ENCODE data around the gene RABGEF1.
"Not testable (repeated sequence)": the region's sequence is repeated elsewhere in the genome, so short reads cannot be mapped to it uniquely, and the experiment has no call there.

RABGEF1 gene

DNA sequence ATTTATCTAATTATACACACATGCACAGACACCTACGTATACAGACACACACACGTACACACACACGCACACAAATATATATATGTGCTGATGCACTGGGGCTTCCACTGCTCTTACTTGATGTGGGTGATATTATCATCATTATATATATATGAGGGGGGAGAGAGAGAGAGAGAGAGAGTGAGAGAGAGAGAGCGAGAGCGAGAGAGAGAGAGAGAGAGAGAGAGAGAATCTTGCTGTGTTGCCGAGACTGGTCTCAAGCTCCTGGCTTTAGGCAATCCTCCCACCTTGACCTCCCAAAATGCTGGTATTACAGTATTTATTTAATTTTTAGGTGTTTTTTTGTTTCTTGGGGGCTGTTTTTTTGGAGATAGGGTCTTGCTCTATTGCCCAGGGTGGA, 3.6 kb upstream of the RABGEF1 start:
- no peak for DNase-seq

DNA sequence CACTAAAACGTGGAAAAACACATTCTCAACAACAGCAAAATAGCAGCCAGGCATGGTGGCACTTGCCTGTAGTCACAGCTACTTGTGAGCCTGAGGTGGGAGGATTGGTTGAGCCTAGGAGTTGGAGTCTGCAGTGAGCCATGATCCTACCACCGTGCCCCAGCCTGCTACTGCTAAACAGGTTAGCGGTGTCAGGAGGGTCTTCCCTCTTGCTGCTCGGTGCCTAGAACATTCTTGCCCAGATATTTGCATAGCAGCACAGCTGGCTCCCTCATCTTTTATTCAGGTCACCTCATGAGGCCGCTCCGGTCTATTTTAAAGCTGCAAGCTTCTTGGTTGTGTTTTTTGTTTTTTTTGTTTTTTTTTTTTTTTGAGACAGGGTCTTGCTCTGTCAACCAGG, 2.9 kb upstream of the RABGEF1 start:
- no peak for DNase-seq

DNA sequence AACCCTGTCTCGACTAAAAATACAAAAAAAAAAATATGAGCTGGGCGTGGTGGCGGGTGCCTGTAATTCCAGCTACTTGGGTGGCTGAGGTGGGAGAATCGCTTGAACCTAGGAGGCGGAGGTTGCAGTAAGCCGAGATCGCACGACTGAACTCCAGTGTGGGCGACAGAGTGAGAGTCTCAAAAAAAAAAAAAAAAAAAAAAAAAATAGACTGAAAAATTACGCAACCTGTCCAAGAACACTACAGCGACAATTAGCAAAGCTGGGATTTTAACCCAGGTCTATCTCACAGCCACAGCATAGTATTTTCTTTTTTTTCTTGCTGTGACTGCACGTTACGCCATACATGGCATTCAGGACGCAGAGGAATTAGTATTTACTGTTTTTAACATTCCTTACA, 1.1 kb upstream of the RABGEF1 start:
- no peak for DNase-seq

DNA sequence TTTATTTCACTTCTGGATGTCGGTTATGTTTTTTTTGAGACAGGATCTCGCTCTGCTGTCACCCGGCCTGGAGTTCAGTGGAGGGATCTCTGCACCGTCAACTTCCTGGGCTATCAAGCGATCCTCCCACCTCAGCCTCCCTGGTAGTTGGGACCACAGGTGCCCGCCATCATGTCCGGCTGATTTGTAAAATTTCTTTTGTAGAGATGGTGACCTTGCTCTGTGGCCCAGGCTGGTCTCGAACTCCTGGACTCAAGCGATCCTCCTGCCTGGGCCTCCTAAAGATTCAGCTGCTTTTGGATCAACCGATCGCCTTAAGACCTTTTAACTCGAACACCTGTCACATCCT, 606 bp upstream of the RABGEF1 start:
- DNase-seq: no peak

DNA sequence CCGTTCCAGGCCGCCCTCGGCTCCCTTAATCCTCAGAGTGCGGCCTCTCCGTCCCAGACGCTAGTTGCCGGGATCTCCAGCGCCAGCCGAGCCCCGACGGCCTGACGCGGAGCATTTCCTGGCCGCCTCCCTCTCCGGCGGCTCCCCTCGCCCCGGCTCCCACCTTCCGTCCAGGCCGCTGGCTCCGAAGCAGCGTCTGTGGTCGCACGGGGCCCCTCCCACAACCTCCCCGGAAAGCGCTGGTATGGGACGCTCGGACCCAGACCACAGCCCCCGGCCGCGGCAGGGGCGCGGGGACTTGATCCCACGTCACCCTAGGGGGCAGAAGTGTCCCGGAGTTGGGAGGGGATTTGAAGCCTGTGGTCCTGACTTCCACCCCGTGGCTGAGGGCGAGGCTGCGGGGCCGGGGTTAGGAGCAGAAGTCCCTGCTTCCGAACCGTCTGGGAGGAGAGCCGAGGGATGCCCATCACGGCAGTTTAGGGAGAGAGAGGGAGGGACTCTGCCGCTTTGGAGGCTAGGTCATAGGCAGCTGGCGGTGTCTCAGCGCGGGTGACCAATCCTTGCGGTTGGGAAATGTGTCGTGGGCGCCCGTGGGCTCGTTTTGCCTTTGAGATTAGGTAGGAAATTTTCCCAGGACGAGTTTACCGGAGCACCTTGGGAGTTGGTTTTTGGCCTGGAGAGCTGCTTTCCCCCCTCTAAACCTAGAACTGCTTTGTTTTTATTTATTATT, 612 bp downstream of the RABGEF1 start:
- DNase-seq: not testable (repeated sequence)

DNA sequence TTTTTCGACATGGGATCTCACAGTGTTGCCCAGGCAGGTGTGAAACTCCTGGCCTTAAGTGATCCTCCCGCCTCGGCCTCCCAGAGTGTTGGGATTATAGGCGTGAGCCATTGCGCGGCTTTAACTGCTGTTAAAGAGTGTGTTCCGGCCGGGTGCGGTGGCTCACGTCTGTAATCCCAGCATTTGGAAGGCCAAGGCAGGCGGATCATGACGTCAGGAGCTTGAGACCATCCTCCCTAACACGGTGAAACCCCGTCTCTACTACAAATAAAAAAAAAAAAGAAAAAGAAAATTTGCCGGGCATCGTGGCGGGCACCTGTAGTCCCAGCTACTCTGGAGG, 1.1 kb downstream of the RABGEF1 start:
- DNase-seq: no peak

DNA sequence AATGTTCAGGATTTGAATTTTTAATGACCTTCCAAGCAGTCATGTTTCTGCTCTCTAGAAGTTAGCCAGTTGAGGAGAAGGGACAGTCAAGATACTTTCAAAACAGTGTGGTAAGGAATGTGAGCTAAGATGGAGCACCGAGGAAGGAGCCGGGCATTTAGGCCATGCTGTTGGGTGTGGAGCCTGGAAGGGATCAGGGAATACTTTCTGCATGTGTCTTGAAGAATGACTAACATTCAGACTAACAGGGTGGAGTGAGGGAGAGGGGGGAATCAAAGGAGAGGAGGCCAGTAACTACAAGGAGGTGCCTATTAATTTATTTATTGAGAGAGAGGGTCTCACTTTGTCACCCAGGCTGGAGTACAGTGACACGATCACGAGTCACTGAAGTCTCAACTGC, 1.8 kb downstream of the RABGEF1 start:
- DNase-seq: not testable (repeated sequence)

DNA sequence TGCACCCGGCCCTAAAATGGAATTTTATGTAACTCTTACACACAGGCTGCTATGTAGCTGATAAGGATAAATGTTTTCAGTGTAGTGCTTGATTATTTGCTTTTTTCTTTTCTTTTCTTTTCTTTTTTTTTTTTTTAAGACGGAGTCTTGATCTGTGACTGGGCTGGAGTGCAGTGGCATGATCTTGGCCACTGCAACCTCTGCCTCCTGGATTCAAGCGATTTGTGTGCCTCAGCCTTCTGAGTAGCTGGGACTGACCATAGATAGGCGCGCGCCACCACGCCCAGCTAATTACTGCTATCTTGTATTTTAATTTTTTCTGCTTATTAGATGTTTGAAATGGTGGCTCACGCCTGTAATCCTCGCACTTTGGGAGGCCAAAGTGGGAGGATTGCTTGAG, 3.4 kb downstream of the RABGEF1 start:
- no peak for DNase-seq

DNA sequence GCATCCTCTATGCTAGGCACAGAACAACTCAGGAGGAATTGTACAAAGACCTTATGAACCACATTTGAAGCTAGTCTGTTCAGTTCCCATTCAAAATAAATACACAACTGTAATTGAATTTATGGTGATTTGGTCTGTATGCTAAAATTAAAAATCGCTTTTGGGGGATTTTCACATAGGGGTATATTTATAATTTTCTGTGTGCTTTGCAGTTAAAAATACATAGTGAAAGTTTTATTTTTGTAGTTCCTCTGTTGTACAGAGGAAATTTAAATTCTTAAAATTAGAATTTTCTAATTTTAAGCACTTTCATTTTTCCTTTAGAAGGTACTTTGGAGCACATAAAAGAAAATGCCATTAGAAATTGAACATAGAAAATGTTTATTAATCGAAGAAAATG, 6.9 kb downstream of the RABGEF1 start:
- no peak for DNase-seq

DNA sequence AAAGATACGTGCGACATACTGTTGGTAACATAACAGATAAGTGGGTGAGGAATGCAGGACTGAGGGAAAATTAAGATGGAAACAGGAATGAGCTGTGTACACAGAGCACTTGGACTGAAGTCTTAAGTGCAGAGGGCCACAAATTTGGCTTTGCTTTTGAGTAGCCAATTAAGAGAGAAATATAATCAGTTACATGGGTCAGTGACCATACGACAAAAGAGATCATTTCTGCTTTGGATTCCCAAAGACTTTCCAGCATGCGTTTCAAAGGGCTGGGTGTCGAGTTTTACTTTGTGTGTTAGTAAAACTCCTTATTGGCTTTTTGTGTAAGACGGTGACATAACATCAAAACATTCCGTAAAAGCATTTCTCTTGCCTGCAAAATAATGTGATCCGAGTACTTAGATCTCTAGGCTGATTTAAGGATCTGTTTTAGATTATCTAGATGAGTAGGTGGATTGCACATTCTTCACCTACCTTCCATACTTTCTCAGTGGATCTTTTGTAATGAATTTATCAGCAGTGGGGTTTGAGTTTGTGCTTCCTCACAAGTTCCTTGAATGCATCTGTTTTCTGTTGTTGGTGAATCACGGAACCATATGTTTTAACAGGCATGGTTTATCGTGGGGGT, 7.5 kb downstream of the RABGEF1 start:
- no peak for DNase-seq

DNA sequence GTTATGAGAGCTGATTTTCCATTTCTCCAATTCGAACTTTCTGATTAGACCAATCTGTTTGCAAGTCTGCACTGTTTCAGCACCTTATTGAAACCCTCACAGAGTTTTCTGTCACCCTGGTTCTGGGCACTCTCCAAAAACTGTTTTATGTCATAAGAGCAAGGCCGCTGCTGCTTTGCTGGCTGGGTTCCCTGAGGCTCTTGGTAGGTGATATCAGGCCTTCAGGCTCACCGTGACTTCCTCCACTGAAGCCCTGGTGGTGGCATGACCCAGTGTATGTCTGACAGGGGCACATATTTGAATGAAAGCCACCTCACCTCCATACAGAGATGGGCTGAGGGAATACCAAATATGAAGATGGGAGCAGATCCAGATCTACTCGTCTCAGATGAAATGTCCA, 8.3 kb downstream of the RABGEF1 start:
- DNase-seq: no peak

DNA sequence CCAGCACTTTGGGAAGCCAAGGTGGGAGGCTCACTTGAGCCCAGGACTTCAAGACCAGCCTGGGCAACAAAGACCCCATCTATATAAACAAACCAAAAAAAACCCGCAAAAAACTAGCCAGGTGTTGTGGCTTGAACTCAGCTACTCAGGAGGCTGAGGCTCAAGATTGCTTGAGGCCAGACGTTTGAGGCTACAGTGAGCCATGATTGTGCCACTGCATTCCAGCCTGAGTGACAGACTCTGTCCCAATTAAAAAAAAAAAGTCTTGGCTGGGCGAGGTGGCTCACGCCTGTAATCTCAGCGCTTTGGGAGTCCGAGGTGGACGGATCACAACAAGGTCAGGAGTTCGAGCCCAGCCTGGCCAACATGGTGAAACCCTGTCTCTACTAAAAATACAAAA, 11.4 kb downstream of the RABGEF1 start:
- DNase-seq: no peak

DNA sequence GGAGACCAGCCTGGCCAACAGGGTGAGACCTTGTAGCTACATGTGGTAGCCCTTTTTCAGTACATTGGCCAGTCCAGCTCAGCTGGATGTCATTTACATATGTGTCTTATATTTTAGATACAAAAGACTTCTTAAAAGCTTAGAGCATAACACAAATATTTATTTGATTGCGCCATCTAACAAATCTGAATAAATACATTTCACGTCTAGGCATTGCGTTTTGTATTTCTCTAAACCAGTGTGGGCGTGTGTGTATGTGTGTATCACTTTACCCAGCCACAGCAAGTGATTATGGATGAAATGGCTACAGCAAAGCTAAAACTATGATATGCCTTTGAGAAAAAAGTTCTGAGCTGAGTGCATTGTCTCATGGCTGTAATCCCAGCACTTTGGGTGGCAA, 14.0 kb downstream of the RABGEF1 start:
- no peak for DNase-seq

DNA sequence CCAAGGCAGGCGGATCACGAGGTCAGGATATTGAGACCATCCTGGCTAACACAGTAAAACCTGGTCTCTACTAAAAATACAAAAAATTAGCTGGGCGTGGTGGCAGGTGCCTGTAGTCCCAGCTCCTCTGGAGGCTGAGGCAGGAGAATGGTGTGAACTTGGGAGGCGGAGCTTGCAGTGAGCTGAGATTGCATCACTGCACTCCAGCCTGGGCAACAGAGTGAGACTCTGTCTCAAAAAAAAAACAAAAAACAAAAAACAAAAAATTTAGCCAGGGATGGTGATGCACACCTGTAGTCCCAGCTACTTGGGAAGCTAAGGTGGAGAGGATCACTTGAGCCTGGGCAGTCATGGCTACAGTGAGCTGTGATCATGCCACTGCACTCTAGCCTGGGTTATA, 14.5 kb downstream of the RABGEF1 start:
- not testable (repeated sequence) for DNase-seq

DNA sequence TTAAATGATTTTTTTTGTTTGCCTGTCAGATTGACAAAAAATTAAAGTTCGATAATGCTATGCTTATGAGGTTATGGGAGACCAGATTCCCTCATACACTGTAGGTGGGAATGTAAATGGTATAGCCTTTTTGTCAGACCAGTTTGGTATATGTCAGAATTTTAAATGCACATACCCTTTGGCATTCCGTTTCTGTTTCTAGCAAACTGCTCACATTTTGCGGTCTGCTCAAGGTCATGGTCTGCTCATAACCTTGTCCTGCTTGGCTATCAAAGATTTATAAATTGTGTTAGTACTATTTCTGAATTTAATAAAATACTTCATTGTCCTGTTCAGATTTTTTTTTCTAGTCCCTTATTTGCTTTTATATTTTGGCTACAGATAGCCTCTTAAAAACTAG, 15.7 kb downstream of the RABGEF1 start:
- DNase-seq: not testable (repeated sequence)

DNA sequence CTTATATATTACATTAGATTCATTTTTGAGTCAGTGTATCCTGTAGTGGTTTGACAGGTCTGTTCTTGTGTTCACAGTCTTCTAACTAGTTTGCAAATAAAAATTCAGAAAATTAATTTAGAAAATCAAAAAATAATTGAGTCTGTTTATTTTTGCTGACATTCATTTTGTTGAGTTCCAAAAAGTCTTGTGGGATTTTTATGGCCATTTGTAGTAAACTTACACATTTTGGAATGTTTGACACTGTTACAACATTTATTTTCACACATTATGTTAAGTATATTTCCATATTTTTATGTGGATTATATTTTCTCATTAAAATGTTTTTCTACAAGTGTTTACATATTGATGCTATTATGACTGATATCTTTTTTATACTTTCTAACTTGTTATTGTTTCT, 16.4 kb downstream of the RABGEF1 start:
- DNase-seq: no peak

DNA sequence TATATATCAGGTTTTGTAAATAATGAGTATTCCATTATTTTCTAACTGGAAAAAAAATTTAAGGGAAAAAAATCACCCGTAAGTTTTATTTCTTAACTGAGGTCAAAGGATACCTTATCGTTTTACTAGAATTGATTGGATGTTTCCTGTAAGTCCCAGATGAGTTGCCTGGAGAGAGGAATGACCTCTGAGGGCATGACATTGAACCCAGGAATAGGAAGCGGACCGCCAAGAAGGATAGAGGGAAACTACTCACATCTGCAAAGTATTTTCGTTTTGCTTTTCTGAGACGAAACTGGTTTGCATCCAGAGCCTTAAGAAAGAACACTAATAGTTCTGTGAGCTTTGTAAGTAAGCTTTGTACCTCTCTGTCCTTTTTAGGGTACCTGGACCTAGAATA, 17.4 kb downstream of the RABGEF1 start:
- DNase-seq: no peak

DNA sequence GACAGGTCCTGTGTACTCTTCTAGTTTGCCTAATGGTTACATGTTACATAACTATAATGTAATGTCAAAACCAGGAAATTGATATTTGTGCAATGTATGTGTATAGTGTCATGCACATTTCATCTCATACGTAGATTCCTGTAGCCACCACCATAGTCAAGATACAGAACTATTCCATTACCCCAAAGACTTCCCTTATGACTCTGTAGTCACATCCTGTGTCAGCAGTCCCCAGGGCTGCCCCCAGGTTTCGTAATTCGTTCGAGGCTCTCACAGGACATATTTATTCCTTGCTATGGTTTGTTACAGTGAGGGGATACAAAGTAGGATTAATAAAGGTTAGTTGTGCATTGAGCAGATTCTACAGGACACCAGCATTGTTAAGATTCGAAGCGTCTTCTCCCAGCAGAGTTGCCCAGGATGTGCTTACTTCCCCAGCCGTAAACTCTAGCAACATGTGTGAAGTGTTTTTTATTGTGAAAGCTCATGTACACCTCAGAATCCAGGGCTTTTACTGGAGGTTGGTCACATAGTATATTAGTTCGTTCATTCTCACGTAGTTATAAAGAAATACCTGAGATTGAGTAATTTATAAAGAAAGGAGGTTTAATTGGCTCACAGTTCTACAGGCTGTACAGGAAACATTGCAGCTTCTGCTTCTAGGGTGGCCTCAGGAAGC, 18.6 kb downstream of the RABGEF1 start:
- no peak for DNase-seq

DNA sequence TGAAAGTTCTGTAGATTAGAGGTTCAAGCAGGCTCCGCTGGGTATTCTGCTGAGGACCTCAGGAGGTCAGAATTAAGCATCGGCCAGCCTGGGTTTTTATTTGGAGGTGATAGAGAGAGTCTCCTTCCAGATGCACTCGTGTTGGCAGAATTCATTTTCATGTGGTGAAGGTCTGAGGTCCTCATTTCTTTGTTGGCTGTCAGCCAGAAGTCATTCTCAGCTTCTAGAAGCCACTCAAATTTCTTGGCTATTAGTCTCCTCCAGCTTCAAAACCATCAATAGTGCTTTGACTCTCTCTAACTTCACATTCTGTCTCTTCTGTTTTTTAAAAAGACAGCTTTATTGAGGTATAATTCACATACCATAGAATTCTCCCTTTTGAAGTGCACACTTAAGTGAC, 22.6 kb downstream of the RABGEF1 start:
- DNase-seq: not testable (repeated sequence)

DNA sequence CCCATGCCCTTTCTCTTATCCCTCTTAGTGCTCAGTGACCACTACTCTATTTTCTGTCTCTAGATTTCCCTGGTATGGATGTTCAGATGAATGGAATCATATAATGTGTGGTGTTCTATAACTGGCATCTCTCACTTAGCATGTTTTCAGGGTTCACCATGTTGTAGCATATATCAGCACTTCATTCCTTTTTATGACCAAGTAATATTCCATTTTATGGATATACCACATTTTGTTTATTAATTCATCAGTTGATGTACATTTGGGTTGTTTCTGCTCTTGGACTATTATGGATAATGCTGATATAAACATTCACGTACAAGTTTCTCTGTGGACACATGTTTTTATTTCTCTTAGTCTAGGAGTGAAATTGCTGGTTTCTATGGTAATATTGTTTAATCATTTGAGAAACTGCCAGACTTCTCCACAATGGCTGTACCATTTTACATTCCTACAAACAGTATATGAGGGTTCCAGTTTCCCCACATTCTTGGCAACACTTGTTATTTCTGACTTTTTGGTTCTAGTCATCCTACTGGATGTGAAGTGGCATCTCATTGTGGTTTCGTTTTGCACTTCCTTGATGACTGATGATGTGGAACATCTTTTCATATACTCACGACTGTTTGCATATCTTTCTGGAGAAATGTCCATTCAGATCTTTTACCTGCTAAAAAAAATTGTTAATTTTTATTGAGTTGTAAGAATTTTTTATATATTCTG, 23.3 kb downstream of the RABGEF1 start:
- DNase-seq: not testable (repeated sequence)

DNA sequence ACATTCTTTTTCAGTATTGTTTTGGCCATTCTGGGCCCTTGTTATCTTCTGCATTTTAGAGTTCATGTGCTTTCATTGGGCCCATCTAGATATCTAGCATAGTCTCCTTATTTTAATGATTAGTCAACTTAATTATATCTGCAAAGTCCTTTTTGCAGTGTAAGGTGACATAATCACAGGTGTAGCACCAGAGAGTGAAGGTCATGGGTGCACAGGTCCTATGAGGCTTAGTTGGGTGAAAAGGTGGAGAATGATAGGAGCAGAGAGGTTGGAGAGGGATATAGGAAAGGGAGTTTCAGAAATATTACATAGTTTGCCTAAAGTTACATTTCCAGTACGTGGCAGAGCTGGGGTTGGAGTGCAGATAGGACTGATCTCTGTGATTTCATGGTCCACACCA, 24.4 kb downstream of the RABGEF1 start:
- not testable (repeated sequence) for DNase-seq

DNA sequence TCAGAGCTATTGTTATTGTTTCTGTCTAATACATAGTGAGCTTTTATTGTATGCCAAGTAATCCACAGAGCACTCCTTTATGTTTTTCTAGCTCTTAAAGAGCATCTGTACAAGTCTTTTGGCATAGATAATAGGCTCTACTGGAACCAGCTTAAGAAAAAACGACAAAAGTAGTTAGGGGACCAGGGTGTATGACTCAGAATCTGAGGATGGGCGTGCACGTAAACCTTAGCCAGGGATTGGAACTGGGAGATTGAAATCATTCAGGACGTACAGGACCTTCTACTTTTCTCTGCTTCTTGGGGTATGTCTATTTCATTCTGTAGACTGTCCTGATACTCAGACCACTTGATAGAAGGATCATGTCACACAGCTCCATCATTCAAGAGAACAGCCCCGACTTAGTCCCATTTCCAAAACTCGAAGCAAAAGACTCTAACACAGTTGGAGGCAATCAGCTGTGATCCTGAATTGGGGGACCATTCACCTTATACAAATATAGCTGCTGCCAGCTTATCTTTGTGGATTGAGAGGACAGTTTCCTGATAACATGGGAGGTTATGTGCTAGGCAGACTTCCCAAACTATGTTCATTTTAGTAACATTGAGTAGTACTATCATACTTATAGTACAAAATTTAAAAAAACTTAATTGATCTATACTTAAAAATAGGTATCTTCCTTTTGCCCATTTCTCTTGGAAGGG, 24.9 kb downstream of the RABGEF1 start:
- not testable (repeated sequence) for DNase-seq

DNA sequence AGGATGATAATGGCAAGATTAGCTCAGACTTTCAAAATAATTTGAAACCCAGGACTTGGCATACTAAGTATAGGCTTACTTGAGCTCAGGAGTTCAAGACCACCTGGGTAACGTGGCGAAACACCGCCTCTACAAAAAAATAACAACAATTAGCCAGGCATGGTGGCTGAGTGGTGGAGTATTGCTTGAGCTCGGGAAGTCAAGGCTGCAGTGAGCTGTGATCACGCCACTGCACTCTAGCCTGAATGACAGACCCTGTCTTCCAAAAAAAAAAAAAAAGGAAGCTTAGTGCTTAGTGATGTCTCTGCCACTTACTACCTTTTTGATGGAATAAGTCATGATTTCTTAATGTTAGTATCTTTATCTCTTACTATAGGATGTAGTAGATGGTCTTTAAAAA, 25.5 kb downstream of the RABGEF1 start:
- DNase-seq: no peak
